SK-N-SH (cell line): ENCODE data around the gene PLA2G2C. TPM values are rescaled to one million over a fixed set of nuclear protein-coding genes. Genes with fewer than 3 reads are reported as not detected.

Experiments
- CTCF ChIA-PET: fragments of 300-600, 350-600 bp; formaldehyde crosslinking; extraction: SDS; loops from one replicate; lab custom pipeline; 2021; lab: Yijun Ruan, JAX
- POLR2A ChIA-PET: fragments of 350-600 bp; sonication (Branson Sonifier 250); formaldehyde crosslinking; extraction: SDS; loops from one replicate; lab custom pipeline; 2020; ENCODE audit warnings: antibody characterized with exemption, inconsistent platforms; lab: Yijun Ruan, JAX
- DNase-seq: peaks from one replicate; pipeline ENCODE4 v3.0.0; 2012
- H2AFZ ChIP-seq: fragments of 200-600 bp; sonication (generic); 2 replicates; pipeline ENCODE4 v1.8.1; 2016; ENCODE audit warnings: antibody characterized with exemption, mild to moderate bottlenecking, low read depth
- H3F3A ChIP-seq: fragments of 200-600 bp; sonication (generic); replicated peaks from 2 replicates; pipeline ENCODE3; 2016; ENCODE audit warnings: antibody characterized with exemption, mild to moderate bottlenecking; ENCODE audit not compliant: insufficient read depth
- H3K27ac ChIP-seq, 2 experiments: fragments of 200-500 bp in 1 of 2; fragments of 200-600 bp in 1 of 2; sonication (Bioruptor generic) in 1 of 2; sonication (generic), shearing (Covaris generic) in 1 of 2; 2 replicates each; pipeline versions ENCODE4 v1.5.1 to v1.6.1; 2014 to 2016; ENCODE audit warnings: low read depth in 2 of 2, inconsistent platforms in 1 of 2, low read length in 1 of 2, mild to moderate bottlenecking in 1 of 2, mixed read lengths in 1 of 2
- H3K27me3 ChIP-seq: fragments of 200-600 bp; sonication (generic), shearing (Covaris generic); 2 replicates; pipeline ENCODE4 v1.6.1; 2016; ENCODE audit warnings: mixed run types; ENCODE audit not compliant: insufficient read depth
- H3K36me3 ChIP-seq, 2 experiments: fragments of 200-500 bp in 1 of 2; fragments of 200-600 bp in 1 of 2; sonication (Bioruptor generic) in 1 of 2; sonication (generic) in 1 of 2; replicated peaks in 1 of 2; 2 replicates each; pipeline versions ENCODE3 to v1.5.1; 2014 to 2016; ENCODE audit warnings: low read length in 1 of 2, mild to moderate bottlenecking in 1 of 2; ENCODE audit not compliant: insufficient read depth in 2 of 2, control insufficient read depth in 1 of 2
- H3K4me1 ChIP-seq, 2 experiments: fragments of 200-500 bp in 1 of 2; fragments of 200-600 bp in 1 of 2; sonication (Bioruptor generic) in 1 of 2; sonication (generic), shearing (Covaris generic) in 1 of 2; 2 replicates each; pipeline versions ENCODE4 v1.5.1 to v1.6.1; 2014 to 2016; ENCODE audit warnings: low read depth in 1 of 2, low read length in 1 of 2, mixed run types in 1 of 2; ENCODE audit not compliant: insufficient read depth in 2 of 2, control insufficient read depth in 1 of 2
- H3K4me2 ChIP-seq: fragments of 200-600 bp; sonication (generic), shearing (Covaris generic); 2 replicates; pipeline ENCODE4 v1.6.1; 2017; ENCODE audit warnings: mixed run types
- H3K4me3 ChIP-seq, 2 experiments: fragments of 200-500 bp in 1 of 2; fragments of 200-600 bp in 1 of 2; sonication (Bioruptor generic) in 1 of 2; sonication (generic), shearing (Covaris generic) in 1 of 2; 2 replicates each; pipeline versions ENCODE4 v1.5.1 to v1.8.1; 2014 to 2016; ENCODE audit warnings: low read depth in 2 of 2, inconsistent platforms in 1 of 2, low read length in 1 of 2, mild to moderate bottlenecking in 1 of 2, mixed read lengths in 1 of 2, moderate library complexity in 1 of 2
- H3K79me2 ChIP-seq: fragments of 200-600 bp; sonication (generic); 2 replicates; pipeline ENCODE4 v1.8.1; 2017; ENCODE audit warnings: mild to moderate bottlenecking; ENCODE audit not compliant: insufficient read depth
- H3K9ac ChIP-seq: fragments of 200-600 bp; sonication (generic); 2 replicates; pipeline ENCODE4 v1.6.1; 2017; ENCODE audit warnings: mixed run types
- H3K9me2 ChIP-seq: fragments of 200-600 bp; sonication (generic); 2 replicates; pipeline ENCODE4 v1.6.1; 2017; ENCODE audit warnings: mixed run types
- H3K9me3 ChIP-seq: fragments of 200-600 bp; sonication (generic); 2 replicates; pipeline ENCODE4 v1.6.1; 2017; ENCODE audit warnings: mixed run types, mild to moderate bottlenecking, moderate library complexity
- H4K20me1 ChIP-seq: fragments of 200-600 bp; sonication (generic); 2 replicates; pipeline ENCODE4 v1.6.1; 2017; ENCODE audit warnings: mild to moderate bottlenecking, mixed run types; ENCODE audit not compliant: insufficient read depth
- CHD2 ChIP-seq: fragments of 150-350 bp; IDR thresholded peaks from 2 replicates; pipeline ENCODE4 v1.6.1; 2018; ENCODE audit warnings: low read length; ENCODE audit not compliant: partially characterized antibody
- ELF1 ChIP-seq: IDR thresholded peaks from 2 replicates; pipeline ENCODE4 v1.4.0; 2012
- FOSL2 ChIP-seq: IDR thresholded peaks from 2 replicates; pipeline ENCODE4 v1.4.0; 2012; ENCODE audit warnings: low read depth, mild to moderate bottlenecking, moderate library complexity, borderline replicate concordance
- FOXM1 ChIP-seq: IDR thresholded peaks from 2 replicates; pipeline ENCODE4 v1.4.0; 2012; ENCODE audit warnings: low read depth, mild to moderate bottlenecking
- GABPA ChIP-seq: IDR thresholded peaks from 2 replicates; pipeline ENCODE4 v1.4.0; 2012; ENCODE audit warnings: low read depth, mild to moderate bottlenecking
- GATA2 ChIP-seq: sonication (generic); formaldehyde crosslinking; IDR thresholded peaks from 2 replicates; pipeline ENCODE4 v1.5.0; 2020; ENCODE audit warnings: mild to moderate bottlenecking, missing genetic modification reagents
- MEF2A ChIP-seq: IDR thresholded peaks from 2 replicates; pipeline ENCODE4 v1.4.0; 2012; ENCODE audit warnings: low read depth, borderline replicate concordance
- NRF1 ChIP-seq: IDR thresholded peaks from 2 replicates; pipeline ENCODE4 v1.6.1; 2012; ENCODE audit warnings: low read depth, mild to moderate bottlenecking, low read length
- RCOR1 ChIP-seq: fragments of 150-350 bp; IDR thresholded peaks from 2 replicates; pipeline ENCODE4 v1.6.1; 2017; ENCODE audit warnings: antibody characterized with exemption, low read length
- RXRA ChIP-seq: IDR thresholded peaks from 2 replicates; pipeline ENCODE4 v1.4.0; 2012; ENCODE audit warnings: low read depth, mild to moderate bottlenecking, borderline replicate concordance
- SIN3A ChIP-seq: IDR thresholded peaks from 2 replicates; pipeline ENCODE4 v1.6.1; 2012; ENCODE audit warnings: low read depth, mild to moderate bottlenecking, low read length, moderate library complexity, borderline replicate concordance
- SMC3 ChIP-seq: IDR thresholded peaks from 2 replicates; pipeline ENCODE4 v1.6.1; 2012; ENCODE audit warnings: low read depth, low read length, improper control_type of control experiment
- TAF1 ChIP-seq: IDR thresholded peaks from 2 replicates; pipeline ENCODE4 v1.6.1; 2012; ENCODE audit warnings: low read depth, mild to moderate bottlenecking, low read length, moderate library complexity, borderline replicate concordance
- TCF12 ChIP-seq: IDR thresholded peaks from 2 replicates; pipeline ENCODE4 v1.4.0; 2012
- TEAD4 ChIP-seq: IDR thresholded peaks from 2 replicates; pipeline ENCODE4 v1.4.0; 2012; ENCODE audit warnings: mild to moderate bottlenecking, borderline replicate concordance; ENCODE audit not compliant: insufficient read depth
- WGBS: methylation state at CpG from one replicate; pipeline ENCODE4 v1.1.6; 2017; ENCODE audit warnings: low lambda C conversion rate; 5-methylcytosine and 5-hydroxymethylcytosine counted together
- polyA plus RNA-seq, 3 experiments: library from polyadenylated mRNA; depleted of rRNA; stranded (reverse); fragments of >200 nt; gene quantifications; 2 replicates each; pipeline ENCODE4 v1.2.3, GENCODE V29; 2012
- TF ChIP-seq, protein P1 (sequence below): IDR thresholded peaks from 2 replicates; pipeline ENCODE4 v1.4.0; 2012; ENCODE audit warnings: low read depth
- TF ChIP-seq, protein P2 (sequence below): IDR thresholded peaks from 2 replicates; pipeline ENCODE4 v1.6.1; 2012; ENCODE audit warnings: mild to moderate bottlenecking, low read depth, low read length, moderate library complexity
- TF ChIP-seq, protein P3 (sequence below): IDR thresholded peaks from 2 replicates; pipeline ENCODE4 v1.4.0; 2012; ENCODE audit warnings: low read depth, borderline replicate concordance
- TF ChIP-seq, protein P4 (sequence below): fragments of 200-600 bp; sonication (generic); IDR thresholded peaks from 2 replicates; pipeline ENCODE4 v1.6.1; 2017; ENCODE audit warnings: antibody characterized with exemption, mild to moderate bottlenecking, moderate library complexity
- TF ChIP-seq, protein P5 (sequence below): IDR thresholded peaks from 2 replicates; pipeline ENCODE4; 2012

PLA2G2C gene
- polyA plus RNA-seq, 1 of the 3 experiments (the other 2 are of a cell fraction), result not detected

DNA sequence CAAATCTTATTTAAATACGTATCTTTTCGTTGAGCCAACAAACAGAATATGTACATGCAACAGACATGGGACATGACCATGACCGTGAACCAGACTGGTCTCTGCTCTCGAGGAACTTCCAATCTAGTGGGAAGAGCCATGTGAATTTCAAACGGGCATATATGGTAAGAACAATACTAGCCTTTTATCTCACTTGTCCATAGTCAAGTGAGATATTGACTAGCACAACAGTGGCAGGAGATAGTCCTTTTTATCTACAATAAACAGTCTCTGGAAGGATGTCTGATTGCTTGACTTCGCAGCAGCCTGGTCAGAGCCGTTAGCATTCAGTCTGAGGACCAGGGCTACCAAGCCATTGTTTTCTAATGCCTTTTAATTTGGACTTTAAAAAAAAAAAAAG, 12.6 kb upstream of the PLA2G2C start:
- Histone ChIP-seq H4K20me1 (no peaks in the 10 kb centered on the region), H3K9me2 (no peaks in the 10 kb centered on the region), H3K9ac (no peak overlapping the region), H3F3A (no peaks in the 10 kb centered on the region), H3K79me2 (no peaks in the 10 kb centered on the region), H3K27ac (no peak overlapping the region), H3K4me2 (no peak overlapping the region), H3K4me3 (no peak overlapping the region), H2AFZ (no peak overlapping the region), H3K36me3 (no peaks in the 10 kb centered on the region), H3K4me1 (no peaks in the 10 kb centered on the region; a peak in 1 of 4 replicates), H3K9me3 (no peaks in the 10 kb centered on the region), H3K27me3 (peaks cover 26% of the 10 kb centered on the region; the same call in 1 of the 2 replicates)
- CTCF ChIA-PET, result interaction anchor here (2.2 kb wide), 1 partner anchor 14 kb away, joined by 10 read pairs; no protein-coding TSS in a partner anchor
- POLR2A ChIA-PET, result no interaction called here
- 52% methylated on average over 7 of the region's 7 CpGs for WGBS
- no peak for DNase-seq
- TF ChIP-seq FOSL2 (no peak), CHD2 (no peak), FOXM1 (no peak), MEF2A (no peak), RCOR1 (no peak), SIN3A (no peak), NRF1 (no peak), GABPA (no peak), TCF12 (no peak), TAF1 (no peak), GATA2 (no peak), RXRA (no peak), TEAD4 (no peak), ELF1 (no peak), SMC3 (no peak)
- TF ChIP-seq, protein P1, sequence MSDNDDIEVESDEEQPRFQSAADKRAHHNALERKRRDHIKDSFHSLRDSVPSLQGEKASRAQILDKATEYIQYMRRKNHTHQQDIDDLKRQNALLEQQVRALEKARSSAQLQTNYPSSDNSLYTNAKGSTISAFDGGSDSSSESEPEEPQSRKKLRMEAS, result no peak
- TF ChIP-seq, protein P2, sequence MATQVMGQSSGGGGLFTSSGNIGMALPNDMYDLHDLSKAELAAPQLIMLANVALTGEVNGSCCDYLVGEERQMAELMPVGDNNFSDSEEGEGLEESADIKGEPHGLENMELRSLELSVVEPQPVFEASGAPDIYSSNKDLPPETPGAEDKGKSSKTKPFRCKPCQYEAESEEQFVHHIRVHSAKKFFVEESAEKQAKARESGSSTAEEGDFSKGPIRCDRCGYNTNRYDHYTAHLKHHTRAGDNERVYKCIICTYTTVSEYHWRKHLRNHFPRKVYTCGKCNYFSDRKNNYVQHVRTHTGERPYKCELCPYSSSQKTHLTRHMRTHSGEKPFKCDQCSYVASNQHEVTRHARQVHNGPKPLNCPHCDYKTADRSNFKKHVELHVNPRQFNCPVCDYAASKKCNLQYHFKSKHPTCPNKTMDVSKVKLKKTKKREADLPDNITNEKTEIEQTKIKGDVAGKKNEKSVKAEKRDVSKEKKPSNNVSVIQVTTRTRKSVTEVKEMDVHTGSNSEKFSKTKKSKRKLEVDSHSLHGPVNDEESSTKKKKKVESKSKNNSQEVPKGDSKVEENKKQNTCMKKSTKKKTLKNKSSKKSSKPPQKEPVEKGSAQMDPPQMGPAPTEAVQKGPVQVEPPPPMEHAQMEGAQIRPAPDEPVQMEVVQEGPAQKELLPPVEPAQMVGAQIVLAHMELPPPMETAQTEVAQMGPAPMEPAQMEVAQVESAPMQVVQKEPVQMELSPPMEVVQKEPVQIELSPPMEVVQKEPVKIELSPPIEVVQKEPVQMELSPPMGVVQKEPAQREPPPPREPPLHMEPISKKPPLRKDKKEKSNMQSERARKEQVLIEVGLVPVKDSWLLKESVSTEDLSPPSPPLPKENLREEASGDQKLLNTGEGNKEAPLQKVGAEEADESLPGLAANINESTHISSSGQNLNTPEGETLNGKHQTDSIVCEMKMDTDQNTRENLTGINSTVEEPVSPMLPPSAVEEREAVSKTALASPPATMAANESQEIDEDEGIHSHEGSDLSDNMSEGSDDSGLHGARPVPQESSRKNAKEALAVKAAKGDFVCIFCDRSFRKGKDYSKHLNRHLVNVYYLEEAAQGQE, result no peak
- TF ChIP-seq, protein P3, sequence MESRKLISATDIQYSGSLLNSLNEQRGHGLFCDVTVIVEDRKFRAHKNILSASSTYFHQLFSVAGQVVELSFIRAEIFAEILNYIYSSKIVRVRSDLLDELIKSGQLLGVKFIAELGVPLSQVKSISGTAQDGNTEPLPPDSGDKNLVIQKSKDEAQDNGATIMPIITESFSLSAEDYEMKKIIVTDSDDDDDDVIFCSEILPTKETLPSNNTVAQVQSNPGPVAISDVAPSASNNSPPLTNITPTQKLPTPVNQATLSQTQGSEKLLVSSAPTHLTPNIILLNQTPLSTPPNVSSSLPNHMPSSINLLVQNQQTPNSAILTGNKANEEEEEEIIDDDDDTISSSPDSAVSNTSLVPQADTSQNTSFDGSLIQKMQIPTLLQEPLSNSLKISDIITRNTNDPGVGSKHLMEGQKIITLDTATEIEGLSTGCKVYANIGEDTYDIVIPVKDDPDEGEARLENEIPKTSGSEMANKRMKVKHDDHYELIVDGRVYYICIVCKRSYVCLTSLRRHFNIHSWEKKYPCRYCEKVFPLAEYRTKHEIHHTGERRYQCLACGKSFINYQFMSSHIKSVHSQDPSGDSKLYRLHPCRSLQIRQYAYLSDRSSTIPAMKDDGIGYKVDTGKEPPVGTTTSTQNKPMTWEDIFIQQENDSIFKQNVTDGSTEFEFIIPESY, result no peak
- TF ChIP-seq, protein P4, sequence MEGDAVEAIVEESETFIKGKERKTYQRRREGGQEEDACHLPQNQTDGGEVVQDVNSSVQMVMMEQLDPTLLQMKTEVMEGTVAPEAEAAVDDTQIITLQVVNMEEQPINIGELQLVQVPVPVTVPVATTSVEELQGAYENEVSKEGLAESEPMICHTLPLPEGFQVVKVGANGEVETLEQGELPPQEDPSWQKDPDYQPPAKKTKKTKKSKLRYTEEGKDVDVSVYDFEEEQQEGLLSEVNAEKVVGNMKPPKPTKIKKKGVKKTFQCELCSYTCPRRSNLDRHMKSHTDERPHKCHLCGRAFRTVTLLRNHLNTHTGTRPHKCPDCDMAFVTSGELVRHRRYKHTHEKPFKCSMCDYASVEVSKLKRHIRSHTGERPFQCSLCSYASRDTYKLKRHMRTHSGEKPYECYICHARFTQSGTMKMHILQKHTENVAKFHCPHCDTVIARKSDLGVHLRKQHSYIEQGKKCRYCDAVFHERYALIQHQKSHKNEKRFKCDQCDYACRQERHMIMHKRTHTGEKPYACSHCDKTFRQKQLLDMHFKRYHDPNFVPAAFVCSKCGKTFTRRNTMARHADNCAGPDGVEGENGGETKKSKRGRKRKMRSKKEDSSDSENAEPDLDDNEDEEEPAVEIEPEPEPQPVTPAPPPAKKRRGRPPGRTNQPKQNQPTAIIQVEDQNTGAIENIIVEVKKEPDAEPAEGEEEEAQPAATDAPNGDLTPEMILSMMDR, result no peak
- TF ChIP-seq, protein P5, sequence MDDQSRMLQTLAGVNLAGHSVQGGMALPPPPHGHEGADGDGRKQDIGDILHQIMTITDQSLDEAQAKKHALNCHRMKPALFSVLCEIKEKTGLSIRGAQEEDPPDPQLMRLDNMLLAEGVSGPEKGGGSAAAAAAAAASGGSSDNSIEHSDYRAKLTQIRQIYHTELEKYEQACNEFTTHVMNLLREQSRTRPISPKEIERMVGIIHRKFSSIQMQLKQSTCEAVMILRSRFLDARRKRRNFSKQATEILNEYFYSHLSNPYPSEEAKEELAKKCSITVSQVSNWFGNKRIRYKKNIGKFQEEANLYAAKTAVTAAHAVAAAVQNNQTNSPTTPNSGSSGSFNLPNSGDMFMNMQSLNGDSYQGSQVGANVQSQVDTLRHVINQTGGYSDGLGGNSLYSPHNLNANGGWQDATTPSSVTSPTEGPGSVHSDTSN, result no peak
